Suppressor macrophage (primary cell): ENCODE data around the gene ENDOU.
A peak's percentile ranks its signal among the peaks of the same experiment; 100 is the strongest.

Experiments used
- DNase-seq, 4 experiments: peaks; one replicate each; pipeline ENCODE4 v3.0.0-alpha.2; 2020 to 2022

Gene ENDOU

GRCh38 chr12:47757364-47757839 lies 32.1 kb upstream of the ENDOU start:
- DNase-seq, result peak in 3 of 4 experiments; percentile 57 to 71 (median 64)

GRCh38 chr12:47755655-47756562 lies 30.6 kb upstream of the ENDOU start:
- peak in 2 of 4 experiments; percentile 38 to 41 for DNase-seq

- no peak for DNase-seq
Measured at GRCh38 chr12:47754881-47755280, 29.6 kb upstream of the ENDOU start.

GRCh38 chr12:47754126-47754525 lies 28.8 kb upstream of the ENDOU start:
- no peak for DNase-seq

- DNase-seq, result peak in 1 of 4 experiments; percentile 37
Measured at GRCh38 chr12:47753021-47754001, 28.0 kb upstream of the ENDOU start.

- DNase-seq, result no peak
Measured at GRCh38 chr12:47752552-47752951, 27.3 kb upstream of the ENDOU start.

- no peak for DNase-seq
Measured at GRCh38 chr12:47752121-47752520, 26.8 kb upstream of the ENDOU start.

- no peak for DNase-seq
Measured at GRCh38 chr12:47751561-47751960, 26.3 kb upstream of the ENDOU start.

- peak in 1 of 4 experiments; percentile 23 for DNase-seq
Measured at GRCh38 chr12:47750916-47751470, 25.7 kb upstream of the ENDOU start.

- DNase-seq, result peak; percentile 71 to 90 (median 84)
Measured at GRCh38 chr12:47750229-47750798, 25.0 kb upstream of the ENDOU start.

- DNase-seq, result no peak
Measured at GRCh38 chr12:47748899-47749298, 23.6 kb upstream of the ENDOU start.

GRCh38 chr12:47748507-47748828 lies 23.2 kb upstream of the ENDOU start:
- DNase-seq, result no peak

GRCh38 chr12:47747596-47748506 lies 22.6 kb upstream of the ENDOU start:
- DNase-seq, result no peak

- DNase-seq, result no peak
Measured at GRCh38 chr12:47747126-47747525, 21.8 kb upstream of the ENDOU start.

GRCh38 chr12:47746523-47746922 lies 21.2 kb upstream of the ENDOU start:
- DNase-seq, result no peak

- DNase-seq, result no peak
Measured at GRCh38 chr12:47746073-47746472, 20.8 kb upstream of the ENDOU start.

- DNase-seq, result no peak
Measured at GRCh38 chr12:47745485-47746041, 20.3 kb upstream of the ENDOU start.

- no peak for DNase-seq
Measured at GRCh38 chr12:47744778-47745436, 19.6 kb upstream of the ENDOU start.

- DNase-seq, result peak in 1 of 4 experiments; percentile 23
Measured at GRCh38 chr12:47744005-47744651, 18.8 kb upstream of the ENDOU start.

GRCh38 chr12:47743311-47743860 lies 18.1 kb upstream of the ENDOU start:
- DNase-seq, result no peak
